HEK293 (cell line): ENCODE measurements around the gene LMTK2.

Experiments used
- CTCF ChIA-PET: fragments of 350-600 bp; formaldehyde crosslinking; extraction: SDS; loops from one replicate; lab custom pipeline; 2021; ENCODE audit warnings: antibody characterized with exemption; lab: Yijun Ruan, JAX
- POLR2A ChIA-PET: fragments of 300-600 bp; formaldehyde crosslinking; extraction: SDS; loops from one replicate; lab custom pipeline; 2020; ENCODE audit warnings: antibody characterized with exemption, inconsistent platforms; lab: Yijun Ruan, JAX
- H3K27ac ChIP-seq: fragments of 200-500 bp; sonication (Bioruptor generic); 2 replicates; pipeline ENCODE4 v1.5.1; 2014; ENCODE audit warnings: low read depth, low read length, control low read depth, inconsistent platforms; ENCODE audit errors: extremely low read depth
- H3K36me3 ChIP-seq, 2 experiments: fragments of 200-500 bp in 1 of 2; sonication (Bioruptor generic) in 1 of 2; 1 replicate in 1 of 2; 2 replicates in 1 of 2; pipeline ENCODE4 v1.5.1; 2014 to 2017; ENCODE audit warnings: inconsistent platforms in 2 of 2, low read length in 2 of 2; ENCODE audit not compliant: control insufficient read depth in 2 of 2, insufficient read depth in 1 of 2
- H3K4me1 ChIP-seq: fragments of 200-500 bp; sonication (Bioruptor generic); 2 replicates; pipeline ENCODE4 v1.5.1; 2014; ENCODE audit warnings: mild to moderate bottlenecking, low read length, inconsistent platforms; ENCODE audit not compliant: control insufficient read depth, insufficient read depth
- H3K4me3 ChIP-seq: 2 replicates; pipeline ENCODE4 v1.5.1; 2011; ENCODE audit warnings: low read depth, mild to moderate bottlenecking, control low read depth, low read length, moderate library complexity
- H3K9me3 ChIP-seq: fragments of 200-500 bp; sonication (Bioruptor generic); 2 replicates; pipeline ENCODE4 v1.5.1; 2014; ENCODE audit warnings: low read depth, low read length, inconsistent platforms; ENCODE audit not compliant: control insufficient read depth, insufficient read depth
- IKZF3 ChIP-seq: fragments of 450-650 bp; IDR thresholded peaks from 2 replicates; pipeline ENCODE4 v1.5.0; 2018; ENCODE audit warnings: missing biosample characterization, mild to moderate bottlenecking, missing genetic modification characterization, moderate library complexity
- KLF8 ChIP-seq: fragments of 450-650 bp; formaldehyde crosslinking; IDR thresholded peaks from 2 replicates; pipeline ENCODE4 v1.5.1; 2016; ENCODE audit warnings: missing biosample characterization, missing genetic modification characterization
- REPIN1 ChIP-seq: fragments of 450-650 bp; formaldehyde crosslinking; IDR thresholded peaks from 2 replicates; pipeline ENCODE4 v1.5.1; 2017; ENCODE audit warnings: missing biosample characterization, missing genetic modification characterization, low read depth
- TRIM28 ChIP-seq: IDR thresholded peaks from 2 replicates; pipeline ENCODE4 v1.6.1; 2011; ENCODE audit warnings: low read length, control low read depth, borderline replicate concordance
- ZIC2 ChIP-seq: fragments of 450-650 bp; formaldehyde crosslinking; IDR thresholded peaks from 2 replicates; pipeline ENCODE4 v1.5.1; 2016; ENCODE audit warnings: missing biosample characterization, missing genetic modification characterization
- ZNF121 ChIP-seq: fragments of 450-650 bp; formaldehyde crosslinking; IDR thresholded peaks from 2 replicates; pipeline ENCODE4 v1.5.1; 2016; ENCODE audit warnings: missing biosample characterization, missing genetic modification characterization
- ZNF148 ChIP-seq: fragments of 450-650 bp; formaldehyde crosslinking; IDR thresholded peaks from 2 replicates; pipeline ENCODE4 v1.5.0; 2017; ENCODE audit warnings: missing biosample characterization, missing genetic modification characterization, borderline replicate concordance
- ZNF274 ChIP-seq, 2 experiments: fragments of 200-500 bp in 1 of 2; fragments of 450-650 bp in 1 of 2; sonication (Bioruptor generic) in 1 of 2; formaldehyde crosslinking in 1 of 2; IDR thresholded peaks; 2 replicates each; pipeline versions ENCODE4 v1.5.1 to v1.6.1; 2014 to 2016; ENCODE audit warnings: borderline replicate concordance in 1 of 2, inconsistent platforms in 1 of 2, low read length in 1 of 2, missing biosample characterization in 1 of 2, missing genetic modification characterization in 1 of 2
- ZNF548 ChIP-seq: fragments of 450-650 bp; formaldehyde crosslinking; IDR thresholded peaks from 2 replicates; pipeline ENCODE4 v1.5.1; 2016; ENCODE audit warnings: missing biosample characterization, missing genetic modification characterization
- ZNF560 ChIP-seq: fragments of 450-650 bp; formaldehyde crosslinking; IDR thresholded peaks from 2 replicates; pipeline ENCODE4 v1.5.1; 2017; ENCODE audit warnings: missing biosample characterization, missing genetic modification characterization, borderline replicate concordance
- ZNF707 ChIP-seq: fragments of 450-650 bp; formaldehyde crosslinking; IDR thresholded peaks from 2 replicates; pipeline ENCODE4 v1.5.1; 2016; ENCODE audit warnings: missing biosample characterization, missing genetic modification characterization
- ZNF837 ChIP-seq: fragments of 450-650 bp; formaldehyde crosslinking; IDR thresholded peaks from 2 replicates; pipeline ENCODE4 v1.5.1; 2016; ENCODE audit warnings: missing biosample characterization, missing genetic modification characterization
- TF ChIP-seq, protein P1 (sequence below): fragments of 450-650 bp; formaldehyde crosslinking; IDR thresholded peaks from 2 replicates; pipeline ENCODE4 v1.5.1; 2016; ENCODE audit warnings: missing biosample characterization, missing genetic modification characterization
- TF ChIP-seq, protein P2 (sequence below): fragments of 450-650 bp; formaldehyde crosslinking; IDR thresholded peaks from 2 replicates; pipeline ENCODE4 v1.5.1; 2017; ENCODE audit warnings: missing biosample characterization, missing genetic modification characterization
- TF ChIP-seq, protein P3 (sequence below): fragments of 450-650 bp; formaldehyde crosslinking; IDR thresholded peaks from 2 replicates; pipeline ENCODE4 v1.5.1; 2016; ENCODE audit warnings: missing biosample characterization, missing genetic modification characterization
- TF ChIP-seq, protein P4 (sequence below): fragments of 450-650 bp; formaldehyde crosslinking; IDR thresholded peaks from 2 replicates; pipeline ENCODE4 v1.5.1; 2017; ENCODE audit warnings: missing biosample characterization, missing genetic modification characterization

Gene LMTK2

GRCh38 chr7:98234429-98235147 is 127.9 kb downstream of the LMTK2 start:
- POLR2A ChIA-PET, result no interaction called here
- CTCF ChIA-PET, result interaction anchor here (0.6 to 0.9 kb wide), 3 partner anchors 10 to 571 kb away, joined by 3 read pairs; no protein-coding TSS in a partner anchor
- TF ChIP-seq ZNF121 (tag by site-specific recombination), result 0 out of 2 replicates have a peak, but pooled peaks have one; percentile 24
- no peak for TF ChIP-seq ZNF837 (tag by site-specific recombination)
- TF ChIP-seq, protein P1, sequence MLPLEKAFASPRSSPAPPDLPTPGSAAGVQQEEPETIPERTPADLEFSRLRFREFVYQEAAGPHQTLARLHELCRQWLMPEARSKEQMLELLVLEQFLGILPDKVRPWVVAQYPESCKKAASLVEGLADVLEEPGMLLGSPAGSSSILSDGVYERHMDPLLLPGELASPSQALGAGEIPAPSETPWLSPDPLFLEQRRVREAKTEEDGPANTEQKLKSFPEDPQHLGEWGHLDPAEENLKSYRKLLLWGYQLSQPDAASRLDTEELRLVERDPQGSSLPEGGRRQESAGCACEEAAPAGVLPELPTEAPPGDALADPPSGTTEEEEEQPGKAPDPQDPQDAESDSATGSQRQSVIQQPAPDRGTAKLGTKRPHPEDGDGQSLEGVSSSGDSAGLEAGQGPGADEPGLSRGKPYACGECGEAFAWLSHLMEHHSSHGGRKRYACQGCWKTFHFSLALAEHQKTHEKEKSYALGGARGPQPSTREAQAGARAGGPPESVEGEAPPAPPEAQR (tag by site-specific recombination), result no peak
- no peak for TF ChIP-seq TRIM28

GRCh38 chr7:98235901-98236300 is 129.2 kb downstream of the LMTK2 start:
- no peak overlapping the region for H3K4me3 ChIP-seq
- peaks cover 0 to 6% of the 10 kb centered on the region in 2 experiments; a peak in 2 of 3 replicates for H3K36me3 ChIP-seq
- POLR2A ChIA-PET, result no interaction called here
- H3K4me1 ChIP-seq, result no peaks in the 10 kb centered on the region
- CTCF ChIA-PET, result interaction anchor here (0.5 to 0.9 kb wide), 2 partner anchors 45 to 67 kb away, joined by 3 to 4 read pairs; no protein-coding TSS in a partner anchor
- no peaks in the 10 kb centered on the region for H3K9me3 ChIP-seq
- TF ChIP-seq, protein P2, sequence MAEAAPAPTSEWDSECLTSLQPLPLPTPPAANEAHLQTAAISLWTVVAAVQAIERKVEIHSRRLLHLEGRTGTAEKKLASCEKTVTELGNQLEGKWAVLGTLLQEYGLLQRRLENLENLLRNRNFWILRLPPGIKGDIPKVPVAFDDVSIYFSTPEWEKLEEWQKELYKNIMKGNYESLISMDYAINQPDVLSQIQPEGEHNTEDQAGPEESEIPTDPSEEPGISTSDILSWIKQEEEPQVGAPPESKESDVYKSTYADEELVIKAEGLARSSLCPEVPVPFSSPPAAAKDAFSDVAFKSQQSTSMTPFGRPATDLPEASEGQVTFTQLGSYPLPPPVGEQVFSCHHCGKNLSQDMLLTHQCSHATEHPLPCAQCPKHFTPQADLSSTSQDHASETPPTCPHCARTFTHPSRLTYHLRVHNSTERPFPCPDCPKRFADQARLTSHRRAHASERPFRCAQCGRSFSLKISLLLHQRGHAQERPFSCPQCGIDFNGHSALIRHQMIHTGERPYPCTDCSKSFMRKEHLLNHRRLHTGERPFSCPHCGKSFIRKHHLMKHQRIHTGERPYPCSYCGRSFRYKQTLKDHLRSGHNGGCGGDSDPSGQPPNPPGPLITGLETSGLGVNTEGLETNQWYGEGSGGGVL (tag by site-specific recombination), result no peak
- TF ChIP-seq IKZF3, result no peak
- TF ChIP-seq, all 188 proteins: peak for 0
- H3K27ac ChIP-seq, result no peak overlapping the region

More at GRCh38 chr7:98234429-98235147, 127.9 kb downstream of the LMTK2 start:
- Histone ChIP-seq H3K4me3 (no peak overlapping the region), H3K4me1 (no peaks in the 10 kb centered on the region), H3K9me3 (no peaks in the 10 kb centered on the region), H3K36me3 (peaks cover 0 to 6% of the 10 kb centered on the region in 2 experiments; a peak in 2 of 3 replicates), H3K27ac (no peak overlapping the region)

- H3K9me3 ChIP-seq, result no peaks in the 10 kb centered on the region
- no peak for TF ChIP-seq ZNF560
- TF ChIP-seq ZNF707 (tag by site-specific recombination), result no peak
- no peak for TF ChIP-seq REPIN1 (tag by site-specific recombination)
- TF ChIP-seq, protein P3, sequence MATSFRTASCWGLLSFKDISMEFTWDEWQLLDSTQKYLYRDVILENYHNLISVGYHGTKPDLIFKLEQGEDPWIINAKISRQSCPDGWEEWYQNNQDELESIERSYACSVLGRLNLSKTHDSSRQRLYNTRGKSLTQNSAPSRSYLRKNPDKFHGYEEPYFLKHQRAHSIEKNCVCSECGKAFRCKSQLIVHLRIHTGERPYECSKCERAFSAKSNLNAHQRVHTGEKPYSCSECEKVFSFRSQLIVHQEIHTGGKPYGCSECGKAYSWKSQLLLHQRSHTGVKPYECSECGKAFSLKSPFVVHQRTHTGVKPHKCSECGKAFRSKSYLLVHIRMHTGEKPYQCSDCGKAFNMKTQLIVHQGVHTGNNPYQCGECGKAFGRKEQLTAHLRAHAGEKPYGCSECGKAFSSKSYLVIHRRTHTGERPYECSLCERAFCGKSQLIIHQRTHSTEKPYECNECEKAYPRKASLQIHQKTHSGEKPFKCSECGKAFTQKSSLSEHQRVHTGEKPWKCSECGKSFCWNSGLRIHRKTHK (tag by site-specific recombination), result no peak
- TF ChIP-seq ZIC2 (tag by site-specific recombination), result no peak
- no peak for TF ChIP-seq ZNF148 (tag by site-specific recombination)
- TF ChIP-seq KLF8 (tag by site-specific recombination), result no peak
- TF ChIP-seq ZNF548 (tag by site-specific recombination), result no peak
- TF ChIP-seq ZNF274 (IDR thresholded peaks at IDR 0.05; ENCODE audit: low read length), result no peak
- no peak for TF ChIP-seq ZNF274 (tag by site-specific recombination; IDR thresholded peaks at IDR 0.05; ENCODE audit: borderline replicate concordance)
- TF ChIP-seq, protein P4, sequence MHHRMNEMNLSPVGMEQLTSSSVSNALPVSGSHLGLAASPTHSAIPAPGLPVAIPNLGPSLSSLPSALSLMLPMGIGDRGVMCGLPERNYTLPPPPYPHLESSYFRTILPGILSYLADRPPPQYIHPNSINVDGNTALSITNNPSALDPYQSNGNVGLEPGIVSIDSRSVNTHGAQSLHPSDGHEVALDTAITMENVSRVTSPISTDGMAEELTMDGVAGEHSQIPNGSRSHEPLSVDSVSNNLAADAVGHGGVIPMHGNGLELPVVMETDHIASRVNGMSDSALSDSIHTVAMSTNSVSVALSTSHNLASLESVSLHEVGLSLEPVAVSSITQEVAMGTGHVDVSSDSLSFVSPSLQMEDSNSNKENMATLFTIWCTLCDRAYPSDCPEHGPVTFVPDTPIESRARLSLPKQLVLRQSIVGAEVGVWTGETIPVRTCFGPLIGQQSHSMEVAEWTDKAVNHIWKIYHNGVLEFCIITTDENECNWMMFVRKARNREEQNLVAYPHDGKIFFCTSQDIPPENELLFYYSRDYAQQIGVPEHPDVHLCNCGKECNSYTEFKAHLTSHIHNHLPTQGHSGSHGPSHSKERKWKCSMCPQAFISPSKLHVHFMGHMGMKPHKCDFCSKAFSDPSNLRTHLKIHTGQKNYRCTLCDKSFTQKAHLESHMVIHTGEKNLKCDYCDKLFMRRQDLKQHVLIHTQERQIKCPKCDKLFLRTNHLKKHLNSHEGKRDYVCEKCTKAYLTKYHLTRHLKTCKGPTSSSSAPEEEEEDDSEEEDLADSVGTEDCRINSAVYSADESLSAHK, result no peak
Measured at GRCh38 chr7:98236355-98237185, 129.9 kb downstream of the LMTK2 start.

More at GRCh38 chr7:98236355-98237185, 129.9 kb downstream of the LMTK2 start:
- Histone ChIP-seq H3K4me3 (no peak overlapping the region), H3K27ac (no peak overlapping the region), H3K4me1 (no peaks in the 10 kb centered on the region), H3K36me3 (peaks cover 0 to 6% of the 10 kb centered on the region in 2 experiments; a peak in 2 of 3 replicates)
- CTCF ChIA-PET, result no interaction called here
- POLR2A ChIA-PET, result no interaction called here
